Cardiac atrium fibroblast (primary cell): ENCODE measurements around the gene GPR101. TPM values are rescaled to one million over a fixed set of nuclear protein-coding genes. Genes with fewer than 3 reads are reported as not detected.

Experiments
- total RNA-seq: library from RNA; depleted of rRNA; stranded (reverse); fragments of >200 nt; gene quantifications from 2 replicates; pipeline ENCODE4 v1.2.3, GENCODE V29; 2015

GPR101 gene
- not detected in 2 replicates for total RNA-seq

GRCh38 chrX:137033774-137034507 is at the start of gene GPR101:
GPR101 (minus strand) TSS chrX:137033995; CDS start chrX:137031674, 2,321 bp downstream.

Other genes with a start within 250 kb of the GPR101 start
- gene RBMX, start 153.3 kb downstream of the GPR101 start, total RNA-seq = 131 and 143 TPM in 2 replicates